ENCODE measurements around the gene PTPRR. TPM values are rescaled to one million over a fixed set of nuclear protein-coding genes. Genes with fewer than 3 reads are reported as not detected.

The PTPRR gene
- total RNA-seq, 1 donor from 2014 or later, result 0.33 TPM

DNA sequence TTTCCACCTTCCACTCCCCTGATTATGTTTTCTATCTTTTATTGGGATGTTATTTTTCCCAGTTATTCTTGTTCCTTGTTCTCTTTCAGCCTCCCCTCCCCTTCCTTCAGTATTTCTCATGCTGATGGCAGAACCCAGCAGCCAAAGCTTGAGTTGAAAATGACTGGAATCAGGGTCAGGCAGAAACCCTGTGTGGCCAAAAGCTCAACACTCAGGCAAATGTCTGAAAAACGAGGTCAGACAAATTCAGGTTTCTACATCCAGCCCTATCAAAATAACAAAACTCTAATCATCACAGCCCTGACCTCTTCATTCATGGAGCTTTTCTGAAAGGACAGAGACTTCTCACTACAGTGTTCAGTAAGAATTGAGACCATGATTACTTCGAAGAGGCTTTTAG, 134.6 kb downstream of the PTPRR start:
- Mint-ChIP-seq H3K4me1 (ENCODE audit: unreplicated experiment) (no peaks in the 10 kb centered on the region), H3K9me3 (ENCODE audit: unreplicated experiment) (no peaks in the 10 kb centered on the region), H3K27me3 (ENCODE audit: unreplicated experiment) (peaks cover 3% of the 10 kb centered on the region), H3K27ac (ENCODE audit: unreplicated experiment) (no peak overlapping the region), H3K36me3 (ENCODE audit: low read depth, unreplicated experiment) (no peaks in the 10 kb centered on the region), H3K4me3 (ENCODE audit: unreplicated experiment) (no peak overlapping the region)
- no peak for DNase-seq (ENCODE audit: low spot score)
- TF ChIP-seq, protein P1, sequence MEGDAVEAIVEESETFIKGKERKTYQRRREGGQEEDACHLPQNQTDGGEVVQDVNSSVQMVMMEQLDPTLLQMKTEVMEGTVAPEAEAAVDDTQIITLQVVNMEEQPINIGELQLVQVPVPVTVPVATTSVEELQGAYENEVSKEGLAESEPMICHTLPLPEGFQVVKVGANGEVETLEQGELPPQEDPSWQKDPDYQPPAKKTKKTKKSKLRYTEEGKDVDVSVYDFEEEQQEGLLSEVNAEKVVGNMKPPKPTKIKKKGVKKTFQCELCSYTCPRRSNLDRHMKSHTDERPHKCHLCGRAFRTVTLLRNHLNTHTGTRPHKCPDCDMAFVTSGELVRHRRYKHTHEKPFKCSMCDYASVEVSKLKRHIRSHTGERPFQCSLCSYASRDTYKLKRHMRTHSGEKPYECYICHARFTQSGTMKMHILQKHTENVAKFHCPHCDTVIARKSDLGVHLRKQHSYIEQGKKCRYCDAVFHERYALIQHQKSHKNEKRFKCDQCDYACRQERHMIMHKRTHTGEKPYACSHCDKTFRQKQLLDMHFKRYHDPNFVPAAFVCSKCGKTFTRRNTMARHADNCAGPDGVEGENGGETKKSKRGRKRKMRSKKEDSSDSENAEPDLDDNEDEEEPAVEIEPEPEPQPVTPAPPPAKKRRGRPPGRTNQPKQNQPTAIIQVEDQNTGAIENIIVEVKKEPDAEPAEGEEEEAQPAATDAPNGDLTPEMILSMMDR (IDR thresholded peaks at IDR 0.05; ENCODE audit: unreplicated experiment), result no peak

DNA sequence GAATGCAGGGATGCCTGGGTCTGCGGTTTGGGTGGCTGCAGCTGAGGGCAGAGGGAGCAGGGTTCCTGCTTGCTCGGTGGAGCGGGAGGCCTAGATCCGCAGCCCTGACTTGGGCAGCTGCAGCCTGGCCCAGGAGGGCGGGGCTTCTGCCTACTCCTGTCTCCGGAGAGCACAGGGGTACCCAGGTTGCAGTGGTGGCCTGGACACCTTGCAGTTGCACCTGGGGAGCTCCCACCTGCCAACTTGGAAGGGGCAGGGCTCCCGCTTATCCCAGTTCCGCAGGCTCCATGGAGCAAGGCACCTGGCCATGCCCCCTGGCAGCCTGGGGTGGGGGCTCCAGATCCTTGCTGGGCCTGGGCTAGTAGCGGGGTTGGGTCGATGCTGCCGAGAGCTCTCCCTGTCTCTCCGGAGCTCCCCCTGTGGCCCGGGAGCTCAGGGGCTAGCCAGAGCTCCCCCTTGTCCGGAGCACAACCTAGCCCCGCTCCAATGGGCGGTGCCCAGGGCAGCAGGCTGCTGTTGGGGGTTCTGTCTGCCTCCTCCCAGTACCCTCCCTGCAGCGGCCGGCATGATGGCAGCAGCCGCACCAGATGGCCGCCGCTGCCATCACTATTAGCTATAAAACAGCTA, 136.4 kb downstream of the PTPRR start:
- no peak for DNase-seq (ENCODE audit: low spot score)
- TF ChIP-seq, protein P1 (IDR thresholded peaks at IDR 0.05; ENCODE audit: unreplicated experiment), result no peak
- Mint-ChIP-seq H3K27ac (ENCODE audit: unreplicated experiment) (no peak overlapping the region), H3K36me3 (ENCODE audit: low read depth, unreplicated experiment) (no peaks in the 10 kb centered on the region), H3K9me3 (ENCODE audit: unreplicated experiment) (no peaks in the 10 kb centered on the region), H3K27me3 (ENCODE audit: unreplicated experiment) (peaks cover 3% of the 10 kb centered on the region), H3K4me1 (ENCODE audit: unreplicated experiment) (no peaks in the 10 kb centered on the region), H3K4me3 (ENCODE audit: unreplicated experiment) (no peak overlapping the region)

DNA sequence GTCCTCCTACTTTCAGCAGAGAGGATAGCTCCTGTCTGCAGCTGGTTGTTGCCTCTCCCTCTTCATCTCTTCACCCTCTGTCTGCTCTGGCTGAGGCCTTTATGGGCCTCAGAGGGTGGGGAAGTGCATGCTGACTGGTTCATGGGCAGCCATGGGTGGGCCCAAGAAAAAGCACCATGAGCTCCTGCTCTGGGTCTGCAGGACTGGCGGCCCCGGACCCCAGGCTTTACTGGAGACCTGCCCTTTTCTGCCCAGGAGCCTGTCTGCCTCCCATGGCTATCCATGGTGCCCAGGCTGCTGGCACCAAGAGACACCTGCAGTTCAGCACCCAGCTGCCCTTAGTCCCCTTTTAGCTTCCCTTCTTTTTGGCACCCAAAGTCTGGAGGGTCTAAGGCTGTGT, 137.1 kb downstream of the PTPRR start:
- no peak for DNase-seq (ENCODE audit: low spot score)
- Mint-ChIP-seq H3K4me1 (ENCODE audit: unreplicated experiment) (no peaks in the 10 kb centered on the region), H3K27me3 (ENCODE audit: unreplicated experiment) (peaks cover 3% of the 10 kb centered on the region), H3K36me3 (ENCODE audit: low read depth, unreplicated experiment) (no peaks in the 10 kb centered on the region), H3K27ac (ENCODE audit: unreplicated experiment) (no peak overlapping the region), H3K4me3 (ENCODE audit: unreplicated experiment) (no peak overlapping the region), H3K9me3 (ENCODE audit: unreplicated experiment) (no peaks in the 10 kb centered on the region)
- TF ChIP-seq, protein P1 (IDR thresholded peaks at IDR 0.05; ENCODE audit: unreplicated experiment), result no peak

DNA sequence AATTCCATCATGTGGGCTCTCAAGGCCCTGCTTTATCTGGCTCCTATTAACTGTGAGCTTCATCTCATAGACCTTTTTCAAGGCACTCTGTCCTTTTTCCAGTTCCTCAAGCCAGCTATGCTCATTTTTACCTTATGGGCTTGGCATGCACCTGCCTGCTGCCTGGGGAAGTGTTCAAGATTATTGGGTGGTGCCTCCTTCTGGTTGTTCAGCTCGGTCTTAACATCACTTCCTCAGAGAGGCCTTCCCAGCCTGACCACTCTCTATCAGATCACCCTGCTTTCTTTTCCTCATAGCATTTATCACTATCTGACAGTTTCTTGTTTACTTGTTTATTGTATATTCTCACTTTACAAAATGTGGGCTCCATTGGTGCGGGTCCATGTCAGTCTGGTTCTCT, 141.3 kb downstream of the PTPRR start:
- H3K4me1 Mint-ChIP-seq (ENCODE audit: unreplicated experiment), result no peaks in the 10 kb centered on the region
- no peak overlapping the region for H3K27ac Mint-ChIP-seq (ENCODE audit: unreplicated experiment)
- peaks cover 3% of the 10 kb centered on the region for H3K27me3 Mint-ChIP-seq (ENCODE audit: unreplicated experiment)
- no peaks in the 10 kb centered on the region for H3K9me3 Mint-ChIP-seq (ENCODE audit: unreplicated experiment)
- TF ChIP-seq, protein P1 (IDR thresholded peaks at IDR 0.05; ENCODE audit: unreplicated experiment), result no peak
- DNase-seq (ENCODE audit: low spot score), result no peak
- H3K4me3 Mint-ChIP-seq (ENCODE audit: unreplicated experiment), result no peak overlapping the region
- no peaks in the 10 kb centered on the region for H3K36me3 Mint-ChIP-seq (ENCODE audit: low read depth, unreplicated experiment)

DNA sequence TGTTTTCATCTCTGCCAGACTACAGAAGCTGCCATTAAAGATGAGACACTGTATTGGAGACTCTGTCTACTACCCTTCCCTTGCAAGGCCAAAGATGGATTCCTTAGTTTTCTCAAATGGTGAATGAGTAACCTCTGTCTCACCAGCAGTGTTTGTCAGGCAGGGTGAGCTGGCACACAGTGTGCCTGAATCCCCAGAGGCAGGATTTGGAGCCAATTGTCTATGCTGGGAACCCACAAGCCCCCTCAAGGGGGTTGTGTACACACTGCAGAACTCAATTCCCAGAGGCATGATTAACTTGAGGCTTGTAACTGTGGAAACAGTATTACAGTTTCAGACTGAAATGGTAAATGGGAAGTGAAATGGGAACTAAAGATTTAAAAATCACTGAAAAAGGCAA, 146.5 kb downstream of the PTPRR start:
- Mint-ChIP-seq H3K4me3 (ENCODE audit: unreplicated experiment) (no peak overlapping the region), H3K27ac (ENCODE audit: unreplicated experiment) (no peak overlapping the region), H3K4me1 (ENCODE audit: unreplicated experiment) (no peaks in the 10 kb centered on the region), H3K9me3 (ENCODE audit: unreplicated experiment) (no peaks in the 10 kb centered on the region), H3K36me3 (ENCODE audit: low read depth, unreplicated experiment) (no peaks in the 10 kb centered on the region), H3K27me3 (ENCODE audit: unreplicated experiment) (no peaks in the 10 kb centered on the region)
- no peak for DNase-seq (ENCODE audit: low spot score)
- TF ChIP-seq, protein P1 (IDR thresholded peaks at IDR 0.05; ENCODE audit: unreplicated experiment), result no peak

Measured in endothelial cell (in vitro differentiated cells).